ENCODE data around the gene LZTS2.

LZTS2 gene

DNA sequence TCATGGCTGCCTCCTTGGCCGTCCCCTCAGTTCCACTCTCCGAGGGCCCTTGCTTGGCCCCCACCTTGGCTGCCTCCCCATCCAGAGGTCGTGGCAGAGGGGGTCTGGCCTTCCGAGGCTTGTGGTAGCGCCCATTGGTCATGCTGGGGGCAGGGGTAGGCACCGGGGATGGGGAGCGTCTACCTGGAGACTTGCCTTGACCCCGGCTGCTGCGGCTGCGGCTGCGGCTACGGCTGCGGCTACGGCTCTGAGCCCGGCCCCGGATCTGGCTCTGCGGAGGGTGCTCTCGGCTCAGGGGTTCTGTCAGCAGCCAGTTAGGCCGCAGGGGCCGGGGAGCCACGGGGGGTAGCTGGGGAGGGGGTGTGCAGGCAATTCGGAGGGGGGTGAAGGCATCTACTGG, 10.7 kb downstream of the LZTS2 start:
- DNase-seq (ENCODE audit: low spot score): no peak
- ATAC-seq (ENCODE audit: low read depth): no peak

GRCh38 chr10:101011517-101012423, 12.2 kb downstream of the LZTS2 start:
- peaks cover 4% of the 10 kb centered on the region for H3K4me1 ChIP-seq (ENCODE audit: insufficient read depth, poor library complexity, severe bottlenecking)
- TF ChIP-seq, protein P1, sequence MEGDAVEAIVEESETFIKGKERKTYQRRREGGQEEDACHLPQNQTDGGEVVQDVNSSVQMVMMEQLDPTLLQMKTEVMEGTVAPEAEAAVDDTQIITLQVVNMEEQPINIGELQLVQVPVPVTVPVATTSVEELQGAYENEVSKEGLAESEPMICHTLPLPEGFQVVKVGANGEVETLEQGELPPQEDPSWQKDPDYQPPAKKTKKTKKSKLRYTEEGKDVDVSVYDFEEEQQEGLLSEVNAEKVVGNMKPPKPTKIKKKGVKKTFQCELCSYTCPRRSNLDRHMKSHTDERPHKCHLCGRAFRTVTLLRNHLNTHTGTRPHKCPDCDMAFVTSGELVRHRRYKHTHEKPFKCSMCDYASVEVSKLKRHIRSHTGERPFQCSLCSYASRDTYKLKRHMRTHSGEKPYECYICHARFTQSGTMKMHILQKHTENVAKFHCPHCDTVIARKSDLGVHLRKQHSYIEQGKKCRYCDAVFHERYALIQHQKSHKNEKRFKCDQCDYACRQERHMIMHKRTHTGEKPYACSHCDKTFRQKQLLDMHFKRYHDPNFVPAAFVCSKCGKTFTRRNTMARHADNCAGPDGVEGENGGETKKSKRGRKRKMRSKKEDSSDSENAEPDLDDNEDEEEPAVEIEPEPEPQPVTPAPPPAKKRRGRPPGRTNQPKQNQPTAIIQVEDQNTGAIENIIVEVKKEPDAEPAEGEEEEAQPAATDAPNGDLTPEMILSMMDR (IDR thresholded peaks at IDR 0.05; ENCODE audit: poor library complexity, severe bottlenecking): no peak
- peaks cover under 1% of the 10 kb centered on the region; the same call in 1 of the 2 replicates for H3K36me3 ChIP-seq (ENCODE audit: low read depth)
- DNase-seq (ENCODE audit: low spot score) (no peak), ATAC-seq (ENCODE audit: low read depth) (no peak; the same call in 2 of the 3 replicates)
- no peak overlapping the region for H3K27ac ChIP-seq (ENCODE audit: poor library complexity, severe bottlenecking)
- no peaks in the 10 kb centered on the region for H3K9me3 ChIP-seq (ENCODE audit: severe bottlenecking)
- H3K4me3 ChIP-seq (ENCODE audit: severe bottlenecking): no peak overlapping the region
- H3K27me3 ChIP-seq (ENCODE audit: insufficient read depth, poor library complexity, severe bottlenecking): no peaks in the 10 kb centered on the region

More for the DNA sequence above, 10.7 kb downstream of the LZTS2 start:
- Histone ChIP-seq H3K27me3 (ENCODE audit: insufficient read depth, poor library complexity, severe bottlenecking) (no peaks in the 10 kb centered on the region), H3K4me3 (ENCODE audit: severe bottlenecking) (no peak overlapping the region), H3K4me1 (ENCODE audit: insufficient read depth, poor library complexity, severe bottlenecking) (peaks cover 4% of the 10 kb centered on the region), H3K9me3 (ENCODE audit: severe bottlenecking) (no peaks in the 10 kb centered on the region), H3K27ac (ENCODE audit: poor library complexity, severe bottlenecking) (no peak overlapping the region), H3K36me3 (ENCODE audit: low read depth) (peaks cover 12% of the 10 kb centered on the region)
- TF ChIP-seq, protein P1 (IDR thresholded peaks at IDR 0.05; ENCODE audit: poor library complexity, severe bottlenecking): no peak

DNA sequence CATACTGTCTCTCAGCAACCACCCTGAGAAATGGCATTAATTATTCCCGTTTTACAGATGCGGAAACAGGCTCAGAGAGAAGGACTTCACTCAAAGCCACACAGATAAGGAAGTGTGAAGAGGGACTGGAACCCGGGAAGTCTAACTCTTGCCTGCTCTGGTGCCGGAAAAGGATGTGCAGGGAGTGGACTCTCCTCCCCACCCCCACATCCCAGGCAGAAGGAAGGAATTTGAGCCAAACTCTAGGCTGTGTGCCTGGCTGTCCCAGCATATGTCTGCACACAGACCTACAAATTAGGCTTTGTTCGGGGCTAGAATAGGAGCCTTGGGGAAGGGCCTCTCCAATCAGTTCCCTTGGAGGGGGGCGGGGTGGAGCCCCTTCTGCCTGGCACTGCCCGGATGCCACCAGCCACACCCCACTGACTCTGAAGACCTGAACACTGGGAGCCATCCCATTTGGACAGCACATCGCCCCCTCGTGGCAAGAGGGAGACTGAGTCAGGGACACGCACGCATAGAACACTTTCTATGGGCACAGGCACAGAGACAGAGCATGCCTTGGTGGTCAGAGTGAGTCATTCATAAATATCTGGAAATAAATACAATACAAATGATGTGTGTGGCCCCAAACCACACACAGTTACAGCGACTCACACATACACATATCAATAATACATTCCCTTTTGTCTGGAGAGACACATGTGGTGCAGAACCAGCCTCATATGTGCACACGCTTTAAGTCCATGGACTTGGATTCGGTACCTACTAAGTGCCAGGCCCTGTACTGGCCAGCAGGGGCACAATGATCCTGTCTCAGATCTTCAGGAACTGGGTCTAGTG, 13.1 kb downstream of the LZTS2 start:
- H3K27me3 ChIP-seq (ENCODE audit: insufficient read depth, poor library complexity, severe bottlenecking): no peaks in the 10 kb centered on the region
- TF ChIP-seq, protein P1 (IDR thresholded peaks at IDR 0.05; ENCODE audit: poor library complexity, severe bottlenecking): peak; percentile 96
- peaks cover 4% of the 10 kb centered on the region for H3K4me1 ChIP-seq (ENCODE audit: insufficient read depth, poor library complexity, severe bottlenecking)
- ATAC-seq (ENCODE audit: low read depth) (peak; percentile 80), DNase-seq (ENCODE audit: low spot score) (no peak)
- H3K4me3 ChIP-seq (ENCODE audit: severe bottlenecking): no peak overlapping the region
- no peaks in the 10 kb centered on the region for H3K9me3 ChIP-seq (ENCODE audit: severe bottlenecking)
- H3K27ac ChIP-seq (ENCODE audit: poor library complexity, severe bottlenecking): no peak overlapping the region
- no peaks in the 10 kb centered on the region for H3K36me3 ChIP-seq (ENCODE audit: low read depth)

DNA sequence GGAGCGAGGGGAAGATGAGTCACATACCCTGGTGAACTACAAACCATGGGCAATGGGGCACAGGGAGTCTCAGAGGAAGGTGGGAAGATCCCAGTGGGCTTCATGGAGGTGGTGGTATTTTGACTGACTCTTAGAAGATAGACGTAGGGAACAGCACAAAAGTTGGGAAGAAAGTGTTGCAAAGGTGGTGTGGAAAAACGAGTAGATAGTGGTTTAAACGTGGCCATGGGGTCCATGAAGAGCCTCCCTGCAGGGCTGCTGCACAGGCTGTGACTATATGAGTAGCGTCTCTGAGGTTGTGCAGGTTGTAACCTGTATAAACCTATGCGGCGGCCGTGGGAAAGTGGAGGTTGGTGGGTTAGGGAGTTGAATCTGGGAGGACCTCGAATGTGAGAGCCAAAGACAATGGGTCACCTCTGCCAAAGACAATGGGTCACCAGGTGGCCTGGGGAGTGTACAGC, 13.8 kb downstream of the LZTS2 start:
- no peak overlapping the region for H3K27ac ChIP-seq (ENCODE audit: poor library complexity, severe bottlenecking)
- no peak; the same call in 2 of the 3 replicates for ATAC-seq (ENCODE audit: low read depth)
- H3K4me1 ChIP-seq (ENCODE audit: insufficient read depth, poor library complexity, severe bottlenecking): peaks cover 4% of the 10 kb centered on the region
- DNase-seq (ENCODE audit: low spot score): no peak
- H3K9me3 ChIP-seq (ENCODE audit: severe bottlenecking): no peaks in the 10 kb centered on the region
- H3K4me3 ChIP-seq (ENCODE audit: severe bottlenecking): no peak overlapping the region
- H3K27me3 ChIP-seq (ENCODE audit: insufficient read depth, poor library complexity, severe bottlenecking): no peaks in the 10 kb centered on the region
- TF ChIP-seq, protein P1 (IDR thresholded peaks at IDR 0.05; ENCODE audit: poor library complexity, severe bottlenecking): no peak
- no peaks in the 10 kb centered on the region for H3K36me3 ChIP-seq (ENCODE audit: low read depth)

Data from RWPE2 (cell line).